COLO668 (cell line): ENCODE measurements around the gene ANTXR1.

Source experiments
- DNase-seq: peaks from one replicate; lab custom pipeline; 2025; ENCODE audit not compliant: unreplicated experiment; lab: John Stamatoyannopoulos, UW

The ANTXR1 gene

GRCh38 chr2:69092857-69093256, 79.9 kb downstream of the ANTXR1 start:
- no peak for DNase-seq

- DNase-seq: no peak
These were observed 82.3 kb downstream of the ANTXR1 start for GRCh38 chr2:69095305-69095704.

- DNase-seq: no peak
These were observed 83.5 kb downstream of the ANTXR1 start for GRCh38 chr2:69096326-69097095.

- DNase-seq: no peak
These were observed 84.2 kb downstream of the ANTXR1 start for GRCh38 chr2:69097148-69097610.

- DNase-seq: no peak
These were observed 85.1 kb downstream of the ANTXR1 start for GRCh38 chr2:69097891-69098655.

GRCh38 chr2:69099541-69099940, 86.6 kb downstream of the ANTXR1 start:
- DNase-seq: no peak

- DNase-seq: no peak
These were observed 87.3 kb downstream of the ANTXR1 start for GRCh38 chr2:69100220-69100723.

- DNase-seq: no peak
These were observed 89.1 kb downstream of the ANTXR1 start for GRCh38 chr2:69102041-69102593.

- DNase-seq: no peak
These were observed 90.4 kb downstream of the ANTXR1 start for GRCh38 chr2:69103419-69103818.

- no peak for DNase-seq
These were observed 91.3 kb downstream of the ANTXR1 start for GRCh38 chr2:69104261-69104660.

- DNase-seq: no peak
These were observed 96.3 kb downstream of the ANTXR1 start for GRCh38 chr2:69109255-69109654.

- no peak for DNase-seq
These were observed 98.1 kb downstream of the ANTXR1 start for GRCh38 chr2:69111076-69111475.

GRCh38 chr2:69113627-69114026, 100.6 kb downstream of the ANTXR1 start:
- no peak for DNase-seq

GRCh38 chr2:69114534-69114933, 101.6 kb downstream of the ANTXR1 start:
- no peak for DNase-seq

- DNase-seq: no peak
These were observed 103.5 kb downstream of the ANTXR1 start for GRCh38 chr2:69116438-69116837.

- DNase-seq: no peak
These were observed 105.6 kb downstream of the ANTXR1 start for GRCh38 chr2:69118609-69119008.

GRCh38 chr2:69119104-69119894, 106.3 kb downstream of the ANTXR1 start:
- DNase-seq: no peak

GRCh38 chr2:69122271-69122670, 109.3 kb downstream of the ANTXR1 start:
- DNase-seq: no peak

- DNase-seq: no peak
These were observed 110.2 kb downstream of the ANTXR1 start for GRCh38 chr2:69123182-69123581.

GRCh38 chr2:69124343-69124742, 111.4 kb downstream of the ANTXR1 start:
- DNase-seq: no peak

- DNase-seq: no peak
These were observed 112.8 kb downstream of the ANTXR1 start for GRCh38 chr2:69125816-69126215.
